ENCODE results near the gene C1QL4. TPM values are rescaled to one million over a fixed set of nuclear protein-coding genes. Genes with fewer than 3 reads are reported as not detected.
A peak's percentile ranks its signal among the peaks of the same experiment; 100 is the strongest.

C1QL4 gene
- total and polyA plus RNA-seq, 2 of the 8 experiments (the other 6 are each of a cell fraction or from before 2014, with no cell fraction given), result 0.28 to 0.63 TPM

- CTCF ChIA-PET (ENCODE audit: partially characterized antibody), result interaction anchor here (0.9 to 12.7 kb wide), 10 partner anchors 8 to 376 kb away, joined by 3 to 276 read pairs (median 4); partner anchors contain the start of genes DNAJC22 and PRPH
- no peak overlapping the region for H2AFZ ChIP-seq (ENCODE audit: low read length)
- DNase-seq (ENCODE audit: low read depth in 1 of 2, low spot score in 2 of 2), result peak in 1 of 2 experiments; percentile 54
- TF ChIP-seq HDAC6 (IDR thresholded peaks at IDR 0.05; ENCODE audit: low read depth, low read length) (no peak), SUZ12 (IDR thresholded peaks at IDR 0.05; ENCODE audit: low read length) (peak; percentile 93), CTCF (IDR thresholded peaks at IDR 0.05; ENCODE audit: control extremely low read depth in 1 of 3, insufficient read depth in 1 of 3, low read depth in 1 of 3, low read length in 3 of 3) (no peak), EZH2 (IDR thresholded peaks at IDR 0.05; ENCODE audit: low read depth, low read length, severe bottlenecking) (peak; percentile 86), NRF1 (IDR thresholded peaks at IDR 0.05; ENCODE audit: low read depth, low read length) (no peak), POLR2A (IDR thresholded peaks at IDR 0.05; ENCODE audit: control extremely low read depth in 1 of 2, low read depth in 2 of 2, low read length in 2 of 2) (no peak), KDM4A (IDR thresholded peaks at IDR 0.05; ENCODE audit: low read depth, low read length, severe bottlenecking) (peak; percentile 69), POU5F1 (IDR thresholded peaks at IDR 0.05; ENCODE audit: low read depth, low read length) (no peak)
Measured at GRCh38 chr12:49335955-49336644, 888 bp downstream of the C1QL4 start.

More at GRCh38 chr12:49335955-49336644, 888 bp downstream of the C1QL4 start:
- Histone ChIP-seq H3K4me3 (ENCODE audit: extremely low read depth in 1 of 4, insufficient read depth in 2 of 4, low read depth in 3 of 4, low read length in 4 of 4) (peak overlapping the region; percentile 10 to 63 (median 34); a peak in 3 of 8 replicates), H3K4me2 (ENCODE audit: insufficient read depth in 1 of 2, low read depth in 2 of 2, low read length in 2 of 2) (peak overlapping the region; percentile 12 to 70), H4K20me1 (replicated peaks in 1 of 2; ENCODE audit: control insufficient read depth in 1 of 2, insufficient read depth in 2 of 2, low read length in 2 of 2) (peaks cover 5 to 8% of the 10 kb centered on the region in 2 experiments), H3K79me2 (ENCODE audit: control insufficient read depth in 1 of 2, insufficient read depth in 2 of 2, low read length in 2 of 2) (no peaks in the 10 kb centered on the region), H3K9me3 (ENCODE audit: insufficient read depth in 2 of 2, low read depth in 1 of 2, low read length in 1 of 2) (peaks cover 0 to 6% of the 10 kb centered on the region in 2 experiments; a peak in 1 of 4 replicates), H2BK12ac (ENCODE audit: low read depth, low read length) (0 out of 2 replicates have a peak overlapping the region, but pooled peaks have one; percentile 31), H2BK120ac (replicated peaks; ENCODE audit: low read depth, low read length) (no peak overlapping the region), H3K23me2 (ENCODE audit: low read depth, low read length) (peaks cover 7% of the 10 kb centered on the region; the same call in 1 of the 2 replicates), H3K27ac (ENCODE audit: low read depth, low read length) (no peak overlapping the region), H3K36me3 (ENCODE audit: control insufficient read depth in 2 of 4, insufficient read depth in 4 of 4, low read length in 3 of 4) (peaks cover 0 to 8% (median 0%) of the 10 kb centered on the region in 4 experiments; a peak in 1 of 8 replicates), H3K56ac (replicated peaks; ENCODE audit: insufficient read length, low read depth, low read length) (no peak overlapping the region), H2BK20ac (ENCODE audit: low read length) (no peak overlapping the region), H3K79me1 (ENCODE audit: low read depth, low read length) (no peaks in the 10 kb centered on the region), H4K5ac (ENCODE audit: insufficient read length, low read depth, low read length) (no peak overlapping the region), H2AK5ac (ENCODE audit: low read depth, low read length) (no peak overlapping the region; the same call in 1 of the 2 replicates), H2BK15ac (ENCODE audit: low read length) (0 out of 2 replicates have a peak overlapping the region, but pooled peaks have one; percentile 61), H3K4ac (replicated peaks; ENCODE audit: insufficient read length, low read depth, low read length) (no peak overlapping the region), H3K9ac (replicated peaks in 1 of 4; ENCODE audit: extremely low read depth in 1 of 4, low read depth in 3 of 4, low read length in 3 of 4) (no peak overlapping the region), H4K8ac (ENCODE audit: extremely low read depth, insufficient read depth, low read length) (peak overlapping the region; percentile 78; the same call in 1 of the 2 replicates), H4K91ac (replicated peaks; ENCODE audit: insufficient read length, low read length) (no peak overlapping the region), H2BK5ac (ENCODE audit: low read depth, low read length) (no peak overlapping the region), H3K27me3 (replicated peaks in 1 of 4; ENCODE audit: control insufficient read depth in 3 of 4, extremely low read depth in 1 of 4, insufficient read depth in 3 of 4, low read length in 3 of 4) (peaks cover 67 to 95% (median 87%) of the 10 kb centered on the region in 4 experiments), H3K23ac (ENCODE audit: insufficient read length) (no peak overlapping the region), H3K14ac (ENCODE audit: insufficient read length) (no peak overlapping the region), H3K18ac (ENCODE audit: extremely low read depth, low read length) (no peak overlapping the region; the same call in 1 of the 2 replicates), H3K4me1 (replicated peaks in 1 of 4; ENCODE audit: control insufficient read depth in 3 of 4, insufficient read depth in 4 of 4, low read length in 3 of 4) (peaks cover 0 to 37% (median 21%) of the 10 kb centered on the region in 4 experiments; a peak in 6 of 7 replicates)
- POLR2A ChIA-PET (ENCODE audit: partially characterized antibody), result interaction anchor here (1.3 to 6.2 kb wide), 3 partner anchors 11 to 41 kb away, joined by 4 to 37 read pairs (median 32); partner anchors contain the start of genes DNAJC22, PRPH and TROAP
- WGBS, 2 experiments (ENCODE audit: extremely low coverage in 1 of 2, insufficient coverage in 1 of 2, insufficient read length in 1 of 2, insufficient replicate concordance in 2 of 2, low coverage in 1 of 2, low lambda C conversion rate in 2 of 2, missing lambda C conversion rate in 1 of 2), result 21% methylated on average over 41 of the region's 72 CpGs; no CpG with 5 or more reads in 1 of the 2 experiments
- FAIRE-seq, result no peak

Measured in H1 (cell line).